BE2C (cell line): ENCODE data around the gene PRKCH.
"Not testable (repeated sequence)": the region's sequence is repeated elsewhere in the genome, so short reads cannot be mapped to it uniquely, and the experiment has no call there.

ENCODE experiments used
- DNase-seq: peaks from one replicate; pipeline ENCODE4 v3.0.0-alpha.2; 2020
- H3K27me3 ChIP-seq: fragments of 250-450 bp; sonication (Bioruptor Pico); 2 replicates; pipeline ENCODE4 v1.5.1; 2020; ENCODE audit warnings: mild to moderate bottlenecking
- H3K36me3 ChIP-seq: fragments of 250-450 bp; sonication (Bioruptor Pico); 2 replicates; pipeline ENCODE4 v1.5.1; 2020; ENCODE audit warnings: mild to moderate bottlenecking
- H3K4me1 ChIP-seq: fragments of 250-450 bp; sonication (Bioruptor Pico); 2 replicates; pipeline ENCODE4 v1.5.1; 2020
- H3K4me3 ChIP-seq: 2 replicates; pipeline ENCODE4 v1.5.1; 2011; ENCODE audit warnings: low read depth, low read length
- H3K9me3 ChIP-seq: fragments of 250-450 bp; sonication (Bioruptor Pico); 2 replicates; pipeline ENCODE4 v1.5.1; 2020
- CTCF ChIP-seq: IDR thresholded peaks from 2 replicates; pipeline ENCODE4 v1.5.1; 2012; ENCODE audit warnings: mild to moderate bottlenecking, low read depth, low read length

Gene PRKCH

DNA sequence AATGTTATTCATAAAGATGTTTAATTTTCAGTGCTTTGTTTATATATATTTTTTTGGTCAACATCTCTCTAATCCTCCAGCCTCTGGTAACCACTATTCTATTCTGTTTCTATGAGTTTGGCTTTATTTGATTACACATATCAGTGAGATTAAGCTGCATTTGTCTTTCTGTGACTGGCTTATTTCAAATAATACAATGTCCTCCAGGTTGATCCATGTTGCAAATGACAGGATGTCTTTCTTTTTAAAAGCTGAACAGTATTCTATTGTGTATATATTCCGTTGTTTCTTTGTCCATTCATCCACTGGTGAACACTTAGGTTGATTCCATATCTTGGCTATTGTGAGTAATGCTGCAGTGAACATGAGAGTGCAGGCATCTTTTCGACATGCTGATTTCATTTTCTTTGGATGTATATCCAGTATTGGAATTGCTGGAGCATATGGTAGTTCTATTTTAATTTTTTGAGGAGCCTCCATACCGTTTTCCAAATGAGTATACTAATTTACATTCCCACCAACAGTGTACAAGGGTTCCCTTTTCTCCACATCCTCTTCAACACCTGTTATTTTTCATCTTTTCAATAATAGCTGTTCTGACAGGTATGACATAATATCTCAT is 142.4 kb downstream of the PRKCH start:
- Histone ChIP-seq H3K27me3 (no peaks in the 10 kb centered on the region), H3K4me1 (peaks cover 16% of the 10 kb centered on the region), H3K9me3 (no peaks in the 10 kb centered on the region), H3K36me3 (no peaks in the 10 kb centered on the region), H3K4me3 (peak overlapping the region; percentile 31; the same call in 1 of the 2 replicates)
- DNase-seq: no peak
- TF ChIP-seq CTCF: no peak

GRCh38 chr14:61464539-61465320 is 143.4 kb downstream of the PRKCH start:
- DNase-seq, H3K4me3 ChIP-seq, H3K9me3 ChIP-seq, H3K36me3 ChIP-seq, H3K27me3 ChIP-seq: not testable (repeated sequence)
- peaks cover 20% of the 10 kb centered on the region for H3K4me1 ChIP-seq

DNA sequence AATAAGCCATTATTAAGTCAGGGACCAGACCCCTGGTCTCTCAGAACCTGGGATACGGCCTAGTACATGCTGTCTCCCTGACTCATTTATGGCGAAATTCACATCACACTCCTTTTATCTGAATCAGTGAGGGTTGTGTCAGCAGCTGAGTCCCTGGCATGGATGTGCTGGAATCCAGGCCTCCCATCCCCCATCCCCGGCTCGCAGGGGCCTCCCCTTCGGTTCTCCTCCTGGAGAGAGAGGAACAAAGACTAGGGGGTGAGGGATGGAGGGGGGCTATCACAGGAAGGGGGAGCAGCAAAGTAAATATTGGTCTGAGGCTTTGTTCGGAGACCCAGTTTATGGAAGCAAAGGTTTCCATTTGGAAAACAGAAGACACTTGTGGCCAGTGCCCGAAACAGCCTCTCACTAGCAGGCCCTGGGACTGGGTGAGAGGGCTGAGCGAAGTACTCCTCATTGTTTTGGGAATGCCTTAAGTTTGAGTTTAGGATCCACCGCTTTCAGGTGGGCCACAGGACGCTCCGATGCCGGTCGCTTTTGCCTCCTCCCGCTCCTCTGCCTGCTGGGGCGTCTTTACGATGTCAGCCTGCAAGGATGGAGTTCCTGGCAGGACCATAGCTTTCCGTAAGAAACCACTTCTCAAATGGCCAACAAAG is 145.0 kb downstream of the PRKCH start:
- Histone ChIP-seq H3K9me3 (no peaks in the 10 kb centered on the region), H3K4me3 (no peak overlapping the region), H3K27me3 (no peaks in the 10 kb centered on the region), H3K36me3 (no peaks in the 10 kb centered on the region), H3K4me1 (peaks cover 24% of the 10 kb centered on the region)
- no peak for TF ChIP-seq CTCF
- no peak for DNase-seq

DNA sequence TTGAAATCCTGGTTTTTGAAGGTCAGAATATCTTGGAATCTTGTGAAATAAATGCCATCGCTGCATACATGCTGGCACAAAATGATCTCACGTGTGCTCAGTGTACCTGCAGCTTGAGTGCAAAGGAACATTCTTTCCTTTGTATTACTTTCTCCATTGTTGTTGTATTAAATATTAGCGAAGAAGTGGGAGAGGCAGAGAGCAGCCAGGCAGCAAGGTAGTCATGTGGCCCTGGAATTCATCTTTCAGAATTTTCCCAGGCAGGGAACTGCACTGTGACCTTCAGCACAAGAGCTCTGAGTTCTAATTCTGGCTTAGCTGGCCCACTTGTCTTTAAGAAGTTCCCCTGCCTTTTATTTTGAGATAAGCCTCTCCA is 145.5 kb downstream of the PRKCH start:
- Histone ChIP-seq H3K4me1 (peaks cover 19% of the 10 kb centered on the region), H3K36me3 (no peaks in the 10 kb centered on the region), H3K27me3 (no peaks in the 10 kb centered on the region), H3K9me3 (no peaks in the 10 kb centered on the region), H3K4me3 (no peak overlapping the region)
- no peak for TF ChIP-seq CTCF
- no peak for DNase-seq

GRCh38 chr14:61467296-61467695 is 145.9 kb downstream of the PRKCH start:
- H3K36me3 ChIP-seq: no peaks in the 10 kb centered on the region
- TF ChIP-seq CTCF: no peak
- DNase-seq: no peak
- H3K27me3 ChIP-seq: no peaks in the 10 kb centered on the region
- peaks cover 17% of the 10 kb centered on the region for H3K4me1 ChIP-seq
- H3K9me3 ChIP-seq: no peaks in the 10 kb centered on the region
- H3K4me3 ChIP-seq: no peak overlapping the region

GRCh38 chr14:61468063-61468825 is 146.9 kb downstream of the PRKCH start:
- peaks cover 22% of the 10 kb centered on the region for H3K4me1 ChIP-seq
- no peak overlapping the region for H3K4me3 ChIP-seq

More at GRCh38 chr14:61468063-61468825, 146.9 kb downstream of the PRKCH start:
- H3K9me3 ChIP-seq: no peaks in the 10 kb centered on the region
- H3K36me3 ChIP-seq: no peaks in the 10 kb centered on the region
- TF ChIP-seq CTCF: no peak
- no peaks in the 10 kb centered on the region for H3K27me3 ChIP-seq
- DNase-seq: no peak
